ENCODE measurements around the gene BNC2.

- TF ChIP-seq CREB1 (IDR thresholded peaks at IDR 0.05; ENCODE audit: low read depth) (no peak), REST (IDR thresholded peaks at IDR 0.05; ENCODE audit: low read depth) (no peak), RAD21 (IDR thresholded peaks at IDR 0.05; ENCODE audit: low read depth) (no peak), EP300 (IDR thresholded peaks at IDR 0.05; ENCODE audit: borderline replicate concordance) (no peak), ZBTB7A (IDR thresholded peaks at IDR 0.05; ENCODE audit: low read depth) (no peak), TEAD4 (IDR thresholded peaks at IDR 0.05) (no peak), EGR1 (IDR thresholded peaks at IDR 0.05) (no peak), TAF1 (IDR thresholded peaks at IDR 0.05; ENCODE audit: low read depth) (no peak), YY1 (IDR thresholded peaks at IDR 0.05; ENCODE audit: low read depth) (no peak), USF1 (IDR thresholded peaks at IDR 0.05) (no peak), TCF12 (IDR thresholded peaks at IDR 0.05; ENCODE audit: low read depth) (no peak)
- TF ChIP-seq, protein P1, sequence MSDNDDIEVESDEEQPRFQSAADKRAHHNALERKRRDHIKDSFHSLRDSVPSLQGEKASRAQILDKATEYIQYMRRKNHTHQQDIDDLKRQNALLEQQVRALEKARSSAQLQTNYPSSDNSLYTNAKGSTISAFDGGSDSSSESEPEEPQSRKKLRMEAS (IDR thresholded peaks at IDR 0.05): no peak
Measured at GRCh38 chr9:16794871-16795639, 75.4 kb downstream of the BNC2 start.

All from Ishikawa (cell line).